K562 (cell line): Measurements from ENCODE around the gene TPK1. TPM values are rescaled to one million over a fixed set of nuclear protein-coding genes. Genes with fewer than 3 reads are reported as not detected.
A peak's percentile ranks its signal among the peaks of the same experiment; 100 is the strongest.

Experiments
- ARID4B ChIP-seq: sonication (generic); formaldehyde crosslinking; IDR thresholded peaks from 2 replicates; pipeline ENCODE4 v1.8.0; 2022; ENCODE audit warnings: mild to moderate bottlenecking, missing genetic modification reagents
- BRF2 ChIP-seq: IDR thresholded peaks from 3 replicates; pipeline ENCODE4 v1.6.1; 2011; ENCODE audit warnings: borderline replicate concordance, mild to moderate bottlenecking; ENCODE audit not compliant: insufficient read length, insufficient read depth
- CBX5 ChIP-seq: IDR thresholded peaks from 2 replicates; pipeline ENCODE4 v1.6.1; 2014; ENCODE audit warnings: low read depth, borderline replicate concordance
- CCAR2 ChIP-seq: fragments of 200-400 bp; formaldehyde crosslinking; IDR thresholded peaks from 2 replicates; pipeline ENCODE4 v1.6.1; 2017; ENCODE audit warnings: mild to moderate bottlenecking, low read depth, low read length
- EGR1 ChIP-seq: fragments of 450-650 bp; conservative IDR thresholded peaks from 2 replicates; pipeline ENCODE4 v1.6.1; 2017; ENCODE audit warnings: mild to moderate bottlenecking
- ELF1 ChIP-seq: fragments of 200-800 bp; sonication (Bioruptor generic); IDR thresholded peaks from 2 replicates; pipeline ENCODE4 v1.6.1; 2016; ENCODE audit warnings: missing genetic modification characterization, missing compliant biosample characterization
- FOXA3 ChIP-seq, 2 experiments: fragments of 450-650 bp in 1 of 2; sonication (generic) in 1 of 2; formaldehyde crosslinking; IDR thresholded peaks in 1 of 2; conservative IDR thresholded peaks in 1 of 2; 2 replicates each; pipeline versions ENCODE4 v1.4.0 to v1.8.0; 2020 to 2022; ENCODE audit warnings: mild to moderate bottlenecking in 2 of 2, missing genetic modification reagents in 1 of 2
- HDAC8 ChIP-seq: fragments of 450-650 bp; IDR thresholded peaks from 2 replicates; pipeline ENCODE4 v1.6.1; 2016; ENCODE audit warnings: mild to moderate bottlenecking, missing genetic modification characterization, moderate library complexity, missing compliant biosample characterization
- KLF13 ChIP-seq: fragments of 450-650 bp; IDR thresholded peaks from 2 replicates; pipeline ENCODE4 v1.6.1; 2016; ENCODE audit warnings: missing genetic modification characterization, low read depth, mild to moderate bottlenecking, missing compliant biosample characterization, moderate library complexity, borderline replicate concordance
- MEF2D ChIP-seq: conservative IDR thresholded peaks from 2 replicates; pipeline ENCODE4 v1.6.1; 2016; ENCODE audit warnings: low read depth, missing genetic modification characterization, missing compliant biosample characterization
- NCOA2 ChIP-seq, 2 experiments: fragments of 450-650 bp; IDR thresholded peaks; 2 replicates each; pipeline ENCODE4 v1.6.1; 2018; ENCODE audit warnings: mild to moderate bottlenecking in 2 of 2, moderate library complexity in 1 of 2; ENCODE audit not compliant: partially characterized antibody in 2 of 2
- NFATC3 ChIP-seq: fragments of 450-650 bp; IDR thresholded peaks from 2 replicates; pipeline ENCODE4 v1.6.1; 2017; ENCODE audit warnings: mild to moderate bottlenecking
- NFYB ChIP-seq: IDR thresholded peaks from 2 replicates; pipeline ENCODE4 v1.6.1; 2011; ENCODE audit warnings: mild to moderate bottlenecking, moderate library complexity; ENCODE audit not compliant: insufficient read length; ENCODE audit errors: extremely low read depth
- SRSF7 ChIP-seq: fragments of 200-400 bp; formaldehyde crosslinking; optimal IDR thresholded peaks from 2 replicates; pipeline ENCODE3; 2017; ENCODE audit warnings: mild to moderate bottlenecking, low read depth, low read length
- TBL1XR1 ChIP-seq, 2 experiments: IDR thresholded peaks; 2 replicates each; pipeline ENCODE4 v1.6.1; 2012; ENCODE audit warnings: improper control_type of control experiment in 2 of 2, low read length in 2 of 2, mild to moderate bottlenecking in 1 of 2
- ZBTB9 ChIP-seq: fragments of 450-650 bp; formaldehyde crosslinking; IDR thresholded peaks from 2 replicates; pipeline ENCODE4 v1.4.0; 2020; ENCODE audit warnings: mild to moderate bottlenecking, moderate library complexity
- ZFP36 ChIP-seq: fragments of 150-350 bp; IDR thresholded peaks from 2 replicates; pipeline ENCODE4 v1.6.1; 2018; ENCODE audit warnings: low read length, low read depth; ENCODE audit not compliant: partially characterized antibody
- ZNF134 ChIP-seq: fragments of 250-450 bp; sonication (Bioruptor Pico); conservative IDR thresholded peaks from 2 replicates; pipeline ENCODE4 v1.4.0; 2020
- ZNF175 ChIP-seq: fragments of 200-800 bp; sonication (Bioruptor generic); IDR thresholded peaks from 2 replicates; pipeline ENCODE4 v1.6.1; 2016; ENCODE audit warnings: low read depth, mild to moderate bottlenecking, missing genetic modification characterization, missing compliant biosample characterization
- ZNF232 ChIP-seq: sonication (generic); formaldehyde crosslinking; IDR thresholded peaks from 2 replicates; pipeline ENCODE4 v1.8.0; 2022; ENCODE audit warnings: mild to moderate bottlenecking, missing genetic modification reagents
- polyA plus RNA-seq, 8 experiments: library from polyadenylated mRNA; depleted of rRNA in 4 of 8; stranded (reverse) in 5 of 8; unstranded in 3 of 8; fragments of >200 nt; fragmentation: Nextera tagmentation in 2 of 8; fragmentation: Illumina TruSeq in 1 of 8; extraction: Ambion mirVana in 2 of 8; extraction: Trizol in 1 of 8; gene quantifications; 2 replicates each; pipeline versions ENCODE4 v1.2.1 to v1.2.3, GENCODE V29; 2011 to 2014; ENCODE audit warnings: inconsistent platforms in 1 of 8, missing spikeins in 1 of 8
- total RNA-seq, 7 experiments: library from RNA; depleted of rRNA in 6 of 7; stranded (reverse); fragments of >200 nt in 6 of 7; fragmentation: Illumina TruSeq in 2 of 7; extraction: Trizol in 2 of 7; gene quantifications; 2 replicates each; pipeline versions ENCODE4 v1.2.1 to v1.2.3, GENCODE V29; 2011 to 2021; ENCODE audit warnings: low replicate concordance in 1 of 7

Gene TPK1
- total and polyA plus RNA-seq, 9 of the 15 experiments (the other 6 are each of a cell fraction or from before 2014, with no cell fraction given): 5.1 to 16.2 (median 9.2) TPM

- 0 out of 4 replicates have a peak, but pooled peaks of 1 of the 2 experiments have one; percentile 54 for TF ChIP-seq FOXA3 (CRISPR knock-in tag; conservative IDR thresholded peaks at IDR 0.05 in 1 of 2, IDR thresholded peaks at IDR 0.05 in 1 of 2)
- TF ChIP-seq NFYB: no peak
- TF ChIP-seq CCAR2: no peak
- peak; percentile 56; the same call in 1 of the 2 replicates for TF ChIP-seq ZBTB9 (CRISPR knock-in tag)
- peak in 1 of 2 experiments; percentile 73; a peak in 1 of 4 replicates for TF ChIP-seq TBL1XR1 (IDR thresholded peaks at IDR 0.05; ENCODE audit: low read length in 2 of 2)
- TF ChIP-seq KLF13: 0 out of 2 replicates have a peak, but pooled peaks have one; percentile 8
- peak; percentile 22 for TF ChIP-seq EGR1
- TF ChIP-seq ZNF175: peak; percentile 87
- TF ChIP-seq ZFP36: peak; percentile 33
- no peak for TF ChIP-seq NFATC3
- TF ChIP-seq BRF2: no peak
- no peak for TF ChIP-seq SRSF7
- peak; percentile 32; the same call in 1 of the 2 replicates for TF ChIP-seq ZNF134 (CRISPR knock-in tag)
- TF ChIP-seq MEF2D (tag): no peak
- no peak for TF ChIP-seq NCOA2 (IDR thresholded peaks at IDR 0.05; ENCODE audit: partially characterized antibody in 2 of 2)
- TF ChIP-seq CBX5: peak; percentile 69; the same call in 1 of the 2 replicates
- peak; percentile 92 for TF ChIP-seq ELF1
- no peak for TF ChIP-seq ZNF232 (CRISPR knock-in tag)
- TF ChIP-seq HDAC8 (tag): 0 out of 2 replicates have a peak, but pooled peaks have one; percentile 34
- peak; percentile 71 for TF ChIP-seq ARID4B (CRISPR knock-in tag)
Observed at GRCh38 chr7:144835652-144836544, at the start of gene TPK1 (continued).
